Stimulated activated CD4-positive, alpha-beta T cell treated with anti-CD3 and anti-CD28 coated beads, Interleukin-2, amount 100 ng/mL, for 48 hours (primary cell): ENCODE data around the gene LYZL4.

ENCODE experiments used
- DNase-seq, 2 donors: peaks; one replicate each; pipeline ENCODE4 v3.0.0-alpha.2; 2020

LYZL4 gene

DNA sequence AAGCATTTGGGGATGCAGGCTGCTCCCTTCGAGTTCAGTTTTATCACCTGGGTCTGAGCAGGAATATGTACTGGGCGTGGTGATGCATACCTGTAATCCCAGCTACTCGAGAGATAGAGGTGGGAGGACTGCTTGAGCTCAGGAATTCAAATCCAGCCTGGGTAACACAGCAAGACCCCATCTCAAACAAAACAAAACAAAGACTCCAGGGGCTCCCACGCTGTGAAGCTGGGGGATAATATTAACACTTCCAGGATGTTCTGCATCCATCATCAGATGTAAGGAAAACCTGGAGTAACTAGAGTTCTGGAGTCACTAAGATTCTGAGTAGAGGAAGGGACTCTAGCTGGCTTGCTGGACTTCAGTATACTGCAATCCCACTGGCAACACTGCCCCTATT, 40.6 kb downstream of the LYZL4 start:
- no peak for DNase-seq

DNA sequence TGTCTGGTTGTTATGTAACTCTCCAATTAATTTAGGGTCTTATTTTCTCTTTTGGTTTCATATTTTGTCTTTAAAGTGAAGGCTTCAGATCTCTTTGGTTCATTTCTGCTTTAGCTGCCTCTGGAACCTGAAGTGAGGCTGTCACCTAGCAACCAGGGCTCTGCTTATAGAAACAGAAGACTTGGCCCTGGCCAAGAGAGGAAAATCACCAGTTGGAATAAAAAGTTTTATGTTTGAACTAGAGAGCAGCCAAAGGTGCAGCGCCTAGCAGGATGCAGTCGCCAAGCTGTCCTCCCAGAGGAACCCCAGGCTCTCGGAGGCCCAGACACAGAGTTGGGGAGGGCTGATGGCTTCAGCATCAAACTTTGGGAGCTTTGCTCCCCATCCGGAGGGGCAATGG, 41.1 kb downstream of the LYZL4 start:
- no peak for DNase-seq

DNA sequence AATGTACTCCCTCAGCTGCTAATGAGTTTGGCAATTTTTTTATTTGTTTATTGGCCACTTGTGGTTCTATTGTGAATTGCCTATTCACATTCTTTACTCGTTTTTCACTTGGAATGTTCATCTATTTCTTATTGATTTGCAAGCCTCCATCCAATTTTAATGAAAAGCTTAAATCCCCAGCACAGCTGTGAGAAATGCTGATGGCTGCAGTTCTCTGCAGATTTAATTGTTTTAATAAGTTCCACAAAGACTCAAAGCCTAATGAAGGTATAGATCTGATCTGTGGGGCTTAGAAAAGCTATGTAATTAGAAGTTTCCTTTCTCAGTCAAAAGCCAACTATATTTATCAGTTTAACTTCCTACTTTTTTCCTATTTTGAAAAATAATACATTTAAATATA, 41.5 kb downstream of the LYZL4 start:
- DNase-seq: no peak

DNA sequence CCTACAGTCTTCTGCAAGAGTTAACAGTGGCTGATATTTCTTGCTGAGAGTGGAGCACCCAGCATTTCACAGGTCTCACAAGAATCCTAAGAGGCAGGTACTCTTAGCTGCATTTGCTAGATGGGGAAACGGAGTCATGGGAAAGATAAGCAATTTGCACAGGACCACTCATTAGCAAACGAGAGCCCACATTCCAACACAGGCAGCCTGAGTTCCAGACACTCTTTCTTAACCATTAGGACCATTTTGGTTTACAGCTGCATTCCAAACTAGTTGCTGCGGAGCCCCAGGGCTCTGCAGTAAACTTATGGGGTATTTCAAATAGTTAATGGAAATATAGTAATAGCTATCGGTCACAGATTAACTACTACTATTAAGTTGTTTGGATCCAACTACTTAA, 42.5 kb downstream of the LYZL4 start:
- no peak for DNase-seq

DNA sequence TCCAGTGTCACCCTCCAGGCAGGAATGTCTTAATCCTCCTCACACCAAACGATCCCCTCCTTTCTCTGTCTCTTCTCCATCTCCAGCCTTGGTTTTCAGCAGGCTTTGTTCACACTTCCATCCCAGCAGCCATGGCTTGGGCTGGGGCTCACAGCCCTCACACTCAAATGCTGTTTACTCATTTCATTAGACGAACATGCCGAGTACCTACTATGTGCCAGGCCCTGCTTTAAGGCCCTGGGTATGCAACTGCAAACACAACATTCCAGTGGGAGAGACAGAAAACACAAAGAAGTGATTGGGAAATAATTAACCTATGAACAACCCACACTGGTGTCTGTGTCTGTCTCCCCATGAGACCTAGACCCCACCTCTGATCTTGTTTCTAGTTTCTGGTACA, 43.9 kb downstream of the LYZL4 start:
- no peak for DNase-seq

DNA sequence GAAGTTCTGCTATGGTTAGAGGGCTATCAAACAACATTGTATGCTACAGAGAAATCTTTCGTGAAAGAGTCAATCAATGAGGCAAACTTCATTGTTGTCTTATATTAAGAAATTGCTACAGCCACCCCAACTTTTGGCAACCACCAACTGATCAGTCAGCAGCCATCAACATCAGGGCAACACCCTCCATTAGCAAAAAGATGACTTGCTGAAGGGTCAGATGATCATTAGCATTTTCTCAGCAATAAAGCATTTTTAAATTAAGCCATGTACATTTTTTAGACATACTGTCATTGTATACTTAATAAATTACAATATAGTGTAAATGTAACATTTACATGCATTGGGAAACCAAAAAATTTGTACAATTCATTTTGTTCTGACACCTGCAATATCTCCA, 53.1 kb downstream of the LYZL4 start:
- no peak for DNase-seq

DNA sequence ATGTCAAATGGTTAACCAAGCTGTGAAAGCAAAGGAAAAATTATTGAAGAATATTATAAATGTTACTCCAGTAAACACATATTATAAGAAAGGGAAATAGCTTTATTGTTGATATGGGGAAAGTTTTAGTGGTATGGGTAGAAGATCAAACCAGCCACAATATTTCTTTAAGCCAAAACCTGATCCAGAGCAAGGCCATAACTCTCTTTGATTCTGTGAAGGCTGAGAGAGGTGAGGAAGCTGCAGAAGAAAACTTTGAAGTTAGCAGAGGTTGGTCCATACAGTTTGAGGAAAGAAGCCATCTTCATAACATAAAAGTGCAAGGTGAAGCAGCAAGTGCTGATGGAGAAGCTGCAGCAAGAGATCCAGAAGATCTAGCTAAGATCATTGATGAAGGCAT, 54.8 kb downstream of the LYZL4 start:
- no peak for DNase-seq

DNA sequence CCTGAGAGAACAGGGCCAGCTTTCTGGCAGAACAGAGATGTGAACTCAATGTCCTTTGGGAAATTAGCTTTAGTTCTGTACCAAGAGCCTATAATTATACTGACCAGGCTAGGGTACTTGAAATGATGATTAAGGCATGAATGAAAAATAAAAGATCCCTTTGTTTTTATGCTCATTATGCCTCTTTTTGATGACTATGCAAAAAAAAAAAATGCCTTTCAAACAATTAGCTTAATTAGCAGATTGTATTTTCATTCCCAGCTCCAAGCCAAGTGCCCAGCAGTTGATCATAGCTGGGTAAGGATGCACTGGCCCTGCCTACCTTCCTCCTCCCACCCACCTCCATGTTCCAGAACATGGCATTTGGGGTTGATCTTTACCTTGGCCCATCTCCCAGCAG, 56.8 kb downstream of the LYZL4 start:
- no peak for DNase-seq

DNA sequence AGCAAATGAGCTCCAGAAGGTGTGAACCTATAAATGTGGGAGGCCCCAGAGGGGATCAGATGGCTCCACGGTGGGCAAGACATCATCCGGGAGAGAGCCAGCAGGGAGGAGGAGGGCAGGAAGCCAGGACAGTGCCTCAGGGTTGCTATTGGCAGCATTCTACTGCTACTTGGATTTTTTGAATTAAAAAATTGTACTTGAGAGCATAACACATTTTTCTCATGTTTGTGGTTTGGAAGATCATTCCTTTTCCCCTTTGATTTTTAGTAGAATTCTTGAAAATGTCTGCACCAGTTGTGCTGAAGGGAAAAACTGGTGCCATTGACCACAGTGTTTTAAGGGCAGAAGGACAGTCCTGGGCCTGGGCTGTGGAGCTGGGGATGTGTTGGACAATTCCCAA, 59.2 kb downstream of the LYZL4 start:
- DNase-seq: no peak

DNA sequence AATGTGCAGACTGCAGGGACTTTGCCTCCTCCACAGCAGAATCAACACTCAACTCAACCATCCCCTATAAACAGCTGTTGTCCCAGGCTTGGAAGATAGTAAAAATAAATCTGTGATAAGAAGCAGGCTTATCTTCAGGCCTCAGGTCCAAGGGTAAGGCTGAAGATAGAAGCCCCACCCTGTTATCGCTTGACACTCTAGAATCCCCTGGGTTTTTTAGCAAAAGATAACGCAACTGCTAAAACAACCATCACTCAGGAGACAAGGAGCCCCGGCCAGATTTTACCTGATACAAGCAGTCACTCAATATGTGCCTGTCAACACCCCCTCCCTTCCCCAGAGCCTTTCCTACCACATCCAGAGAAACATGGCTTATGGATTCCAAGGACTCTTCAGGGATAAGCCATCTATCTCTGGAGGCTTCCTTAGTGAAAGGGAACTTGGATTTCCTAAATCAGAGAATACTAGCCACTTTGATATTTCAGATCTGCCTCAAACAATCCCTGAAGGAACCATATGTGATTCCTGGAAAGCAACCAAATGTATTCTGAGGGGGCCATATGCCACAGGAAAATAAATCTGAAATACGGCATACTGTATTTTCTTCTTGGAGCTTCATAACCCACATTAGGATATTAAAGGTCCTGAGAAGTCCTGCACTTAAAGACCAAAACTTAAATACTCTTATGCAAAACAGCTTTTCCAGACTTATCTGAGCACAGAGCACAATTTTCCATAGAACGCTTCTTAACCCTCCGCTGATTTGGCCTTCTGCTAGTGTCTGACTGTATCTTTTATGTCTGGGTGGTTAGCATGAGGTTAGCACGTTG, 60.4 kb downstream of the LYZL4 start:
- no peak for DNase-seq

DNA sequence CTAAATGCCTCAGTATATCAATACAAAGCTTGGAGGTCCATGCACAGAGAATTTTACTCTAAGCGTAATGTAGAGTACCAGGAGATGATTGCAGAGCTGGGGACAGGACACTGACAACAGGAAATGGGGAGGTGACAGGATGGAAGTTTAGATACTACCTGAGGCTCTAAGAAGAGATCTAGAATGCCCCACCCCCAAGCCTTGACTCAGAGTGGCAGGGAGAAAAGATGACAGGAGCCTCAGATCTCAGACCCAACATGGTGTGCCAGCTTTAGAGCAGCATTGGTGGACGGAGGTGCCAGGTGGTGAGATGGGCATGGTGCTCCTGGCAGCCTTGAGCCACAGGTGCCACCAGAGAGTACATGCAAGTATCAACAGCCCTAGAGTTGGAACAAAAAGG, 62.5 kb downstream of the LYZL4 start:
- no peak for DNase-seq
